ENCODE data around the gene KRT25.

The KRT25 gene

GRCh38 chr17:40726919-40727318, 28.2 kb downstream of the KRT25 start:
- no peak overlapping the region for H3K4me3 ChIP-seq (ENCODE audit: low read length)
- H3K9ac ChIP-seq (ENCODE audit: low read length), result no peak overlapping the region
- no peak overlapping the region for H3K56ac ChIP-seq (ENCODE audit: low read length)
- H3K4ac ChIP-seq (ENCODE audit: low read depth, low read length), result no peak overlapping the region
- H3K27ac ChIP-seq (ENCODE audit: low read depth, low read length), result no peak overlapping the region
- no CpG with 5 or more reads among the region's 2 CpGs for WGBS (ENCODE audit: extremely low coverage, insufficient coverage, low lambda C conversion rate)
- no peak overlapping the region for H2BK120ac ChIP-seq (ENCODE audit: low read depth, low read length)
- H2AK5ac ChIP-seq (ENCODE audit: low read length), result no peak overlapping the region
- H4K8ac ChIP-seq (ENCODE audit: low read depth, low read length), result no peak overlapping the region
- no peaks in the 10 kb centered on the region for H3K27me3 ChIP-seq (ENCODE audit: insufficient read depth, low read length, poor library complexity)
- no peaks in the 10 kb centered on the region for H3K36me3 ChIP-seq (ENCODE audit: control insufficient read depth, insufficient read depth, low read length)
- H2BK5ac ChIP-seq (ENCODE audit: low read length), result no peak overlapping the region
- no peak overlapping the region for H4K5ac ChIP-seq (ENCODE audit: low read length)
- H2BK15ac ChIP-seq (replicated peaks; ENCODE audit: low read depth), result no peak overlapping the region
- H3K79me1 ChIP-seq (ENCODE audit: low read length), result no peaks in the 10 kb centered on the region
- no peaks in the 10 kb centered on the region for H3K4me1 ChIP-seq (ENCODE audit: control insufficient read depth, low read depth, low read length)
- H3K79me2 ChIP-seq (ENCODE audit: control insufficient read depth, insufficient read depth, low read length), result no peaks in the 10 kb centered on the region
- H3K4me2 ChIP-seq (ENCODE audit: low read length), result no peak overlapping the region
- DNase-seq, result peak; percentile 38
- H3K23ac ChIP-seq (ENCODE audit: low read length), result no peak overlapping the region
- no peak overlapping the region for H3K18ac ChIP-seq (ENCODE audit: low read length)

- Histone ChIP-seq H3K79me2 (ENCODE audit: control insufficient read depth, insufficient read depth, low read length) (no peaks in the 10 kb centered on the region), H3K79me1 (ENCODE audit: low read length) (no peaks in the 10 kb centered on the region), H4K8ac (ENCODE audit: low read depth, low read length) (no peak overlapping the region), H4K5ac (ENCODE audit: low read length) (no peak overlapping the region), H2BK120ac (ENCODE audit: low read depth, low read length) (no peak overlapping the region), H3K56ac (ENCODE audit: low read length) (no peak overlapping the region), H3K4me2 (ENCODE audit: low read length) (no peak overlapping the region), H3K9ac (ENCODE audit: low read length) (no peak overlapping the region), H3K23ac (ENCODE audit: low read length) (no peak overlapping the region), H2BK15ac (replicated peaks; ENCODE audit: low read depth) (no peak overlapping the region), H3K4me3 (ENCODE audit: low read length) (no peak overlapping the region), H2BK5ac (ENCODE audit: low read length) (no peak overlapping the region), H3K18ac (ENCODE audit: low read length) (no peak overlapping the region), H3K4ac (ENCODE audit: low read depth, low read length) (no peak overlapping the region), H3K4me1 (ENCODE audit: control insufficient read depth, low read depth, low read length) (no peaks in the 10 kb centered on the region), H2AK5ac (ENCODE audit: low read length) (no peak overlapping the region), H3K27me3 (ENCODE audit: insufficient read depth, low read length, poor library complexity) (no peaks in the 10 kb centered on the region), H3K27ac (ENCODE audit: low read depth, low read length) (no peak overlapping the region), H3K36me3 (ENCODE audit: control insufficient read depth, insufficient read depth, low read length) (no peaks in the 10 kb centered on the region)
- no CpG with 5 or more reads among the region's 1 CpG for WGBS (ENCODE audit: extremely low coverage, insufficient coverage, low lambda C conversion rate)
- no peak for DNase-seq
Observed at GRCh38 chr17:40724656-40725055, 30.5 kb downstream of the KRT25 start.

GRCh38 chr17:40722241-40722640, 32.9 kb downstream of the KRT25 start:
- WGBS (ENCODE audit: extremely low coverage, insufficient coverage, low lambda C conversion rate), result no CpG with 5 or more reads among the region's 1 CpG
- no peak overlapping the region for H3K56ac ChIP-seq (ENCODE audit: low read length)
- DNase-seq, result no peak

GRCh38 chr17:40720899-40721298, 34.2 kb downstream of the KRT25 start:
- Histone ChIP-seq H3K36me3 (ENCODE audit: control insufficient read depth, insufficient read depth, low read length) (no peaks in the 10 kb centered on the region), H3K56ac (ENCODE audit: low read length) (no peak overlapping the region), H3K18ac (ENCODE audit: low read length) (no peak overlapping the region), H2BK15ac (replicated peaks; ENCODE audit: low read depth) (no peak overlapping the region), H3K4me2 (ENCODE audit: low read length) (no peak overlapping the region), H4K5ac (ENCODE audit: low read length) (no peak overlapping the region), H2BK120ac (ENCODE audit: low read depth, low read length) (no peak overlapping the region), H3K23ac (ENCODE audit: low read length) (no peak overlapping the region), H3K4ac (ENCODE audit: low read depth, low read length) (no peak overlapping the region), H3K27me3 (ENCODE audit: insufficient read depth, low read length, poor library complexity) (no peaks in the 10 kb centered on the region), H2AK5ac (ENCODE audit: low read length) (no peak overlapping the region), H3K79me2 (ENCODE audit: control insufficient read depth, insufficient read depth, low read length) (no peaks in the 10 kb centered on the region), H3K9ac (ENCODE audit: low read length) (no peak overlapping the region), H3K27ac (ENCODE audit: low read depth, low read length) (no peak overlapping the region), H2BK5ac (ENCODE audit: low read length) (no peak overlapping the region), H3K4me3 (ENCODE audit: low read length) (no peak overlapping the region), H3K79me1 (ENCODE audit: low read length) (no peaks in the 10 kb centered on the region), H4K8ac (ENCODE audit: low read depth, low read length) (no peak overlapping the region), H3K4me1 (ENCODE audit: control insufficient read depth, low read depth, low read length) (no peaks in the 10 kb centered on the region)
- no CpG with 5 or more reads among the region's 2 CpGs for WGBS (ENCODE audit: extremely low coverage, insufficient coverage, low lambda C conversion rate)
- DNase-seq, result no peak

More at GRCh38 chr17:40722241-40722640, 32.9 kb downstream of the KRT25 start:
- H3K9ac ChIP-seq (ENCODE audit: low read length), result no peak overlapping the region
- H3K27me3 ChIP-seq (ENCODE audit: insufficient read depth, low read length, poor library complexity), result no peaks in the 10 kb centered on the region
- H2BK120ac ChIP-seq (ENCODE audit: low read depth, low read length), result no peak overlapping the region
- H3K18ac ChIP-seq (ENCODE audit: low read length), result no peak overlapping the region
- H3K4me1 ChIP-seq (ENCODE audit: control insufficient read depth, low read depth, low read length), result no peaks in the 10 kb centered on the region
- H3K36me3 ChIP-seq (ENCODE audit: control insufficient read depth, insufficient read depth, low read length), result no peaks in the 10 kb centered on the region
- no peak overlapping the region for H2BK15ac ChIP-seq (replicated peaks; ENCODE audit: low read depth)
- H3K4me2 ChIP-seq (ENCODE audit: low read length), result no peak overlapping the region
- H3K79me1 ChIP-seq (ENCODE audit: low read length), result no peaks in the 10 kb centered on the region
- H3K4me3 ChIP-seq (ENCODE audit: low read length), result no peak overlapping the region
- no peak overlapping the region for H2AK5ac ChIP-seq (ENCODE audit: low read length)
- no peak overlapping the region for H3K23ac ChIP-seq (ENCODE audit: low read length)
- no peak overlapping the region for H4K8ac ChIP-seq (ENCODE audit: low read depth, low read length)
- H2BK5ac ChIP-seq (ENCODE audit: low read length), result no peak overlapping the region
- no peaks in the 10 kb centered on the region for H3K79me2 ChIP-seq (ENCODE audit: control insufficient read depth, insufficient read depth, low read length)
- no peak overlapping the region for H4K5ac ChIP-seq (ENCODE audit: low read length)
- H3K4ac ChIP-seq (ENCODE audit: low read depth, low read length), result no peak overlapping the region
- no peak overlapping the region for H3K27ac ChIP-seq (ENCODE audit: low read depth, low read length)

- H3K4me1 ChIP-seq (ENCODE audit: control insufficient read depth, low read depth, low read length), result no peaks in the 10 kb centered on the region
- no peak overlapping the region for H2BK120ac ChIP-seq (ENCODE audit: low read depth, low read length)
- no peak overlapping the region for H3K23ac ChIP-seq (ENCODE audit: low read length)
- H2BK5ac ChIP-seq (ENCODE audit: low read length), result no peak overlapping the region
- no peak overlapping the region for H2BK15ac ChIP-seq (replicated peaks; ENCODE audit: low read depth)
- H4K5ac ChIP-seq (ENCODE audit: low read length), result no peak overlapping the region
- H3K79me2 ChIP-seq (ENCODE audit: control insufficient read depth, insufficient read depth, low read length), result no peaks in the 10 kb centered on the region
- H3K36me3 ChIP-seq (ENCODE audit: control insufficient read depth, insufficient read depth, low read length), result no peaks in the 10 kb centered on the region
- WGBS (ENCODE audit: extremely low coverage, insufficient coverage, low lambda C conversion rate), result no CpG with 5 or more reads among the region's 8 CpGs
- no peaks in the 10 kb centered on the region for H3K27me3 ChIP-seq (ENCODE audit: insufficient read depth, low read length, poor library complexity)
- H3K56ac ChIP-seq (ENCODE audit: low read length), result no peak overlapping the region
- H3K4ac ChIP-seq (ENCODE audit: low read depth, low read length), result no peak overlapping the region
- H3K9ac ChIP-seq (ENCODE audit: low read length), result no peak overlapping the region
- DNase-seq, result no peak
- no peak overlapping the region for H4K8ac ChIP-seq (ENCODE audit: low read depth, low read length)
- no peak overlapping the region for H2AK5ac ChIP-seq (ENCODE audit: low read length)
- H3K79me1 ChIP-seq (ENCODE audit: low read length), result no peaks in the 10 kb centered on the region
- H3K4me2 ChIP-seq (ENCODE audit: low read length), result no peak overlapping the region
- no peak overlapping the region for H3K27ac ChIP-seq (ENCODE audit: low read depth, low read length)
- no peak overlapping the region for H3K18ac ChIP-seq (ENCODE audit: low read length)
- H3K4me3 ChIP-seq (ENCODE audit: low read length), result no peak overlapping the region
Observed at GRCh38 chr17:40718930-40719329, 36.2 kb downstream of the KRT25 start.

- WGBS (ENCODE audit: extremely low coverage, insufficient coverage, low lambda C conversion rate), result no CpG with 5 or more reads among the region's 3 CpGs
Observed at GRCh38 chr17:40717776-40718175, 37.4 kb downstream of the KRT25 start.

More at GRCh38 chr17:40717776-40718175, 37.4 kb downstream of the KRT25 start:
- Histone ChIP-seq H3K36me3 (ENCODE audit: control insufficient read depth, insufficient read depth, low read length) (no peaks in the 10 kb centered on the region), H3K56ac (ENCODE audit: low read length) (no peak overlapping the region), H3K79me1 (ENCODE audit: low read length) (no peaks in the 10 kb centered on the region), H3K4me1 (ENCODE audit: control insufficient read depth, low read depth, low read length) (no peaks in the 10 kb centered on the region), H3K79me2 (ENCODE audit: control insufficient read depth, insufficient read depth, low read length) (no peaks in the 10 kb centered on the region), H3K9ac (ENCODE audit: low read length) (no peak overlapping the region), H3K27me3 (ENCODE audit: insufficient read depth, low read length, poor library complexity) (no peaks in the 10 kb centered on the region), H2BK5ac (ENCODE audit: low read length) (no peak overlapping the region), H2AK5ac (ENCODE audit: low read length) (no peak overlapping the region), H2BK120ac (ENCODE audit: low read depth, low read length) (no peak overlapping the region), H3K4ac (ENCODE audit: low read depth, low read length) (no peak overlapping the region), H4K8ac (ENCODE audit: low read depth, low read length) (no peak overlapping the region), H3K4me2 (ENCODE audit: low read length) (no peak overlapping the region), H3K23ac (ENCODE audit: low read length) (no peak overlapping the region), H3K4me3 (ENCODE audit: low read length) (no peak overlapping the region), H3K18ac (ENCODE audit: low read length) (no peak overlapping the region), H4K5ac (ENCODE audit: low read length) (no peak overlapping the region), H3K27ac (ENCODE audit: low read depth, low read length) (no peak overlapping the region), H2BK15ac (replicated peaks; ENCODE audit: low read depth) (no peak overlapping the region)
- DNase-seq, result no peak
